Small intestine (tissue), 7 donors: Measurements from ENCODE around the gene HTATSF1. TPM values are rescaled to one million over a fixed set of nuclear protein-coding genes. Genes with fewer than 3 reads are reported as not detected.
A peak's percentile ranks its signal among the peaks of the same experiment; 100 is the strongest.

ENCODE experiments used
- DNase-seq, 2 donors: peaks; one replicate each; pipeline versions ENCODE4 v3.0.0 to v3.0.0-alpha.2; 2013
- FAIRE-seq: peaks from 2 replicates; lab custom pipeline; 2012; peaks lifted over from hg19 to GRCh38; lab: Jason Lieb, UNC
- H3K27ac ChIP-seq, 3 donors: one replicate each; pipeline ENCODE4 v1.5.1; 2013; ENCODE audit warnings: low read length in 2 of 3, mild to moderate bottlenecking in 2 of 3, control low read depth in 1 of 3, inconsistent platforms in 1 of 3, low read depth in 1 of 3, moderate library complexity in 1 of 3
- H3K27me3 ChIP-seq, 3 donors: one replicate each; pipeline ENCODE4 v1.6.1; 2013; ENCODE audit warnings: low read length in 3 of 3, inconsistent platforms in 1 of 3; ENCODE audit not compliant: control insufficient read depth in 3 of 3, insufficient read depth in 3 of 3
- H3K36me3 ChIP-seq, 3 donors: one replicate each; pipeline ENCODE4 v1.6.1; 2013; ENCODE audit warnings: low read length in 3 of 3, inconsistent platforms in 1 of 3, low read depth in 1 of 3, mild to moderate bottlenecking in 1 of 3, moderate library complexity in 1 of 3; ENCODE audit not compliant: control insufficient read depth in 3 of 3, insufficient read depth in 2 of 3
- H3K4me1 ChIP-seq, 3 donors: one replicate each; pipeline ENCODE4 v1.6.1; 2013; ENCODE audit warnings: low read length in 2 of 3, inconsistent platforms in 1 of 3, low read depth in 1 of 3, mild to moderate bottlenecking in 1 of 3, moderate library complexity in 1 of 3; ENCODE audit not compliant: control insufficient read depth in 3 of 3, insufficient read depth in 2 of 3
- H3K4me3 ChIP-seq, 3 donors: one replicate each; pipeline ENCODE4 v1.5.1; 2013; ENCODE audit warnings: low read length in 3 of 3, control low read depth in 1 of 3, inconsistent platforms in 1 of 3, low read depth in 1 of 3, mild to moderate bottlenecking in 1 of 3, moderate library complexity in 1 of 3
- H3K9me3 ChIP-seq, 2 donors: one replicate each; pipeline ENCODE4 v1.6.1; 2013; ENCODE audit warnings: low read depth in 1 of 2, low read length in 1 of 2; ENCODE audit not compliant: control insufficient read depth in 2 of 2, insufficient read depth in 1 of 2
- WGBS, 3 donors: extraction: QIAGEN DNeasy Blood & Tissue Kit; methylation state at CpG; one replicate each; pipeline ENCODE4 v1.1.7; 2013; 5-methylcytosine and 5-hydroxymethylcytosine counted together
- polyA plus RNA-seq, 4 donors: library from polyadenylated mRNA; stranded (reverse) in 3 of 4; unstranded in 1 of 4; fragments of 200-250 nt in 3 of 4; fragments of 120-200 nt in 1 of 4; gene quantifications; one replicate each; pipeline versions ENCODE4 v1.2.1 to v1.2.3, GENCODE V29; 2013
- donor health status: healthy with polysubstance abuse.
- donor health status: control.
- donor health status: control.
- donor health status: Bipolar disorder and iron deficiency.
- donor health status: healthy.

HTATSF1 gene
- polyA plus RNA-seq, 4 donors = 27.0 to 52.5 (median 33.7) TPM

DNA sequence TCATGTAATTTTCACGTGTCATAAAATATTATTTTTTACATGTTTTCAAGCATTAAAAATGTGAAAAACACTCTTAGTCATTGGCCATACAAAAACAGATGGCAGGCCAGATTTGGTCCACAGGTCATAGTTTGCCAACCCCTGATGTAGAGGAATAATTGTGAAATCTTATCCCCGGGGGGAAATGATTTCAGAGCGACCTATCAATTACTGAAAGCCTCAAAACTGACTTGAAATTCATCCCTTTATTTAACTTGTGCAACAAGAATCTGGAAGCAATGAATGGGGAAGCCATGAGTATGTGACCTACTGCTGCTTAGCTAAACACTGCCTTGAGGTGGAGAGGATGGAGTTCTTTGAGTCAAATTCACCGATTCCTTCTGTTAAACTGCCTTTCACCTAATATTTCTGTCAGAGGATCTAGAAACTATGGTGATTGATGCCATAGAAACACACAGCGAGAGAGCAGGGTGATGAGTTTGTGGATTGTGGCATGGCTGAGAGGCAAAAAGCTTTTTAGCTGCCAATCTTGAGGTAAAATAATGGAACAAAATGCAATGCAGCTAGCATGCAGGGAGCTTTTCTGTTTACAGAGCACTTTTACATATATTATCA is 40.0 kb upstream of the HTATSF1 start:
- H3K4me3 ChIP-seq = no peak overlapping the region
- WGBS, 3 donors = 49 to 69% (median 69%) methylated on average over 5 of the region's 5 CpGs
- no peaks in the 10 kb centered on the region for H3K4me1 ChIP-seq
- H3K36me3 ChIP-seq = no peaks in the 10 kb centered on the region
- FAIRE-seq (no peak), DNase-seq (no peak)
- H3K27me3 ChIP-seq = no peaks in the 10 kb centered on the region
- H3K9me3 ChIP-seq = no peaks in the 10 kb centered on the region
- no peak overlapping the region for H3K27ac ChIP-seq

DNA sequence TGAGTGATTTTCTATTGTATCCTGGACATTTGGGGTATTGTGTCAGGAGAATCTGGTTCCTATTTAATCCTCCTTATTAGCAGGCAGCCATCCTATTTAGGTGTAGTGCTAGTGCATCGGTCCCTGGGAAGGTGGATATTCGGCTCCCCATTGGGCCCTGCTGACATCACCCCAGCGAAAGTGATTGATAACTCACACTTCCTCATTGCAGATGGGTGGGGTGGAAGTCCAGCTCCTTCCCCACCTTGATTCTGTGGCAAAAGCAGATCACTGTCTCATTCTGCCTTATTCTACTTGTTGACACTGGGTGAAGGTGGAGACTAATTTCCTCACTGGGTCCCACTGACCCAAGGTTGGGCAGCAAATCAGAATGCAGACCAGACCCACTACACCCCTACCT is 32.8 kb upstream of the HTATSF1 start:
- DNase-seq (peak in 1 of 2 donors; percentile 40), FAIRE-seq (no peak)
- Histone ChIP-seq H3K36me3 (no peaks in the 10 kb centered on the region), H3K4me1 (no peaks in the 10 kb centered on the region), H3K27me3 (no peaks in the 10 kb centered on the region), H3K9me3 (no peaks in the 10 kb centered on the region), H3K27ac (no peak overlapping the region), H3K4me3 (no peak overlapping the region)
- 32 to 54% (median 54%) methylated on average over 3 of the region's 3 CpGs for WGBS, 3 donors

GRCh38 chrX:136467303-136467702 is 30.1 kb upstream of the HTATSF1 start:
- FAIRE-seq (no peak), DNase-seq (no peak)
- Histone ChIP-seq H3K4me1 (no peaks in the 10 kb centered on the region), H3K4me3 (no peak overlapping the region), H3K27ac (no peak overlapping the region), H3K27me3 (no peaks in the 10 kb centered on the region), H3K9me3 (no peaks in the 10 kb centered on the region), H3K36me3 (no peaks in the 10 kb centered on the region)
- WGBS, 3 donors = 37 to 72% (median 59%) methylated on average over 3 of the region's 3 CpGs

- FAIRE-seq = no peak
- no peaks in the 10 kb centered on the region for H3K9me3 ChIP-seq
- H3K4me1 ChIP-seq = no peaks in the 10 kb centered on the region
- no peak overlapping the region for H3K27ac ChIP-seq
- H3K27me3 ChIP-seq = no peaks in the 10 kb centered on the region
- 62 to 89% (median 70%) methylated on average over 2 of the region's 2 CpGs for WGBS, 3 donors
- no peak overlapping the region for H3K4me3 ChIP-seq
- no peaks in the 10 kb centered on the region for H3K36me3 ChIP-seq
- peak in 1 of 2 donors; percentile 63 for DNase-seq
These were observed 28.8 kb upstream of the HTATSF1 start for GRCh38 chrX:136468391-136469103.

DNA sequence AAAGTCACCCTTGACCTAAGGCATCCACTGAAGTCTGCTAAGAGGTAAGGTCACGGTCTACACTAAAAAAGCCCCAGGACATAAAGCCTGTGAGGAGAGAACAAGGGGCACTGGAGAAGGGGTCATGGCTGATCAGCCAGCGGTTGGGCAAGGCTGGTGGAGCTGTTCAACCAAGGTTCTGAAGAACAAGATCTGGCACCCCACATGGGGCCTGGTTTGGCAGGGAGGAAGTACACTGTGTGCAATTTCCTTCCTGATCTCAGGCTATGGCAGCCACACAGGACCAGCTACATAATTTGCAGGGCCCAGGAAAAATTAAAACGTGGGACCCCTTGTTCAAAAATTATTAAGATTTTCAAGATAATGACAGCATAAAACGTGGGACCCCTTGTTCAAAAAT is 23.7 kb upstream of the HTATSF1 start:
- FAIRE-seq (no peak), DNase-seq (no peak)
- Histone ChIP-seq H3K4me1 (no peaks in the 10 kb centered on the region), H3K9me3 (no peaks in the 10 kb centered on the region), H3K36me3 (no peaks in the 10 kb centered on the region), H3K27ac (no peak overlapping the region), H3K27me3 (no peaks in the 10 kb centered on the region), H3K4me3 (no peak overlapping the region)
- WGBS, 3 donors = 45 to 75% (median 53%) methylated on average over 4 of the region's 4 CpGs

DNA sequence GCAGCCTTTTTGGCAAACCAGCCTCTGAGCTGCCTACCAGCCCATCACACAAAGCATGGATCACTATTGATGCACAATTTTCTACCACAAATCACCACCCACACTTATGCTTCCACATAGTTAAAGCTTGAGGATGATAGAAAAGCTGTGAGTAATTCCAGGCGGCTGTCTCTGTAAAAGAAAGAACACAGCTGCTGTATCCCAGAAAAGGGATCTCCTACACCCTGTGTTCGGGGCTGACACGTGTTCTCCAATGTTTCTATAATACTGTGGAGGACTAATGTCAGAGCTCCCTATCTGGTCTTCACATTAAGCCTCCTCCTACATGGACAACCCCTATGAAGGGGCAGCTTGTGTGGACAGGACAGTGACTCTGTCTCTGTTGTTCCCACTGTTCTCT is 22.2 kb upstream of the HTATSF1 start:
- FAIRE-seq = no peak
- Histone ChIP-seq H3K4me3 (no peak overlapping the region), H3K9me3 (no peaks in the 10 kb centered on the region), H3K36me3 (no peaks in the 10 kb centered on the region), H3K27ac (no peak overlapping the region), H3K27me3 (no peaks in the 10 kb centered on the region), H3K4me1 (no peaks in the 10 kb centered on the region)
- no peak for DNase-seq
- WGBS, 3 donors = 50 to 75% (median 66%) methylated on average over 3 of the region's 3 CpGs

- FAIRE-seq = no peak
- no peak overlapping the region for H3K27ac ChIP-seq
- 73 to 89% (median 79%) methylated on average over 2 of the region's 2 CpGs for whole genome bisulfite sequencing, 3 donors
These were observed 20.9 kb upstream of the HTATSF1 start for GRCh38 chrX:136476501-136476900.

GRCh38 chrX:136477026-136477425 is 20.4 kb upstream of the HTATSF1 start:
- no peak for DNase-seq
- no peak for FAIRE-seq
- WGBS, 3 donors = 62 to 79% (median 75%) methylated on average over 2 of the region's 2 CpGs
- Histone ChIP-seq H3K36me3 (no peaks in the 10 kb centered on the region), H3K4me1 (no peaks in the 10 kb centered on the region), H3K27ac (no peak overlapping the region), H3K27me3 (no peaks in the 10 kb centered on the region), H3K9me3 (no peaks in the 10 kb centered on the region), H3K4me3 (no peak overlapping the region)

More at GRCh38 chrX:136476501-136476900, 20.9 kb upstream of the HTATSF1 start:
- DNase-seq = no peak
- H3K4me3 ChIP-seq = no peak overlapping the region
- H3K4me1 ChIP-seq = no peaks in the 10 kb centered on the region
- H3K27me3 ChIP-seq = no peaks in the 10 kb centered on the region
- no peaks in the 10 kb centered on the region for H3K9me3 ChIP-seq
- no peaks in the 10 kb centered on the region for H3K36me3 ChIP-seq
